IMR-90 (cell line): ENCODE measurements around the gene DMD. TPM values are rescaled to one million over a fixed set of nuclear protein-coding genes. Genes with fewer than 3 reads are reported as not detected.

Source experiments
- ATAC-seq: fragments of 200-7000 bp; cut with Tn5 transposase; 2 replicates; pipeline ENCODE4 v1.9.1; 2020; ENCODE audit warnings: low read depth, mild to moderate bottlenecking, moderate library complexity
- BruUV-seq: library from RNA; stranded (reverse); fragments of 400-500 nt; replicated peaks from 2 replicates; lab custom pipeline; 2021; lab: Mats Ljungman, UMichigan
- CTCF ChIA-PET: fragments of 300-600 bp; formaldehyde crosslinking; extraction: SDS; loops from one replicate; lab custom pipeline; 2021; ENCODE audit warnings: antibody characterized with exemption; lab: Yijun Ruan, JAX
- POLR2A ChIA-PET: fragments of 300-600 bp; sonication (Branson Sonifier 250); formaldehyde crosslinking; loops from one replicate; lab custom pipeline; 2022; ENCODE audit warnings: antibody characterized with exemption; ENCODE audit not compliant: unreplicated experiment; lab: Charles Lee
- DNase-seq: peaks from one replicate; pipeline ENCODE4 v3.0.0; 2013
- H2AFZ ChIP-seq: replicated peaks from 2 replicates; pipeline ENCODE3; 2013; ENCODE audit warnings: low read length, mild to moderate bottlenecking; ENCODE audit not compliant: poor library complexity
- H2AK5ac ChIP-seq: 2 replicates; pipeline ENCODE4 v1.6.1; 2013; ENCODE audit warnings: low read depth, low read length, inconsistent platforms
- H2AK9ac ChIP-seq: replicated peaks from 2 replicates; pipeline ENCODE3; 2013; ENCODE audit warnings: mild to moderate bottlenecking, low read depth, low read length, moderate library complexity; ENCODE audit not compliant: poor library complexity
- H2BK120ac ChIP-seq: 2 replicates; pipeline ENCODE4 v1.6.1; 2013; ENCODE audit warnings: low read depth, low read length, inconsistent platforms
- H2BK15ac ChIP-seq: 3 replicates; pipeline ENCODE4 v1.6.1; 2013; ENCODE audit warnings: low read depth, low read length, inconsistent platforms
- H2BK20ac ChIP-seq: 2 replicates; pipeline ENCODE4 v1.6.1; 2013; ENCODE audit warnings: low read depth, mild to moderate bottlenecking, inconsistent platforms, low read length, moderate library complexity
- H2BK5ac ChIP-seq: 2 replicates; pipeline ENCODE4 v1.6.1; 2013; ENCODE audit warnings: mild to moderate bottlenecking, low read depth, low read length, inconsistent platforms; ENCODE audit not compliant: poor library complexity, severe bottlenecking
- H3K14ac ChIP-seq: replicated peaks from 2 replicates; pipeline ENCODE4 v1.6.1; 2013; ENCODE audit warnings: low read depth, low read length, inconsistent platforms
- H3K18ac ChIP-seq: 2 replicates; pipeline ENCODE4 v1.6.1; 2013; ENCODE audit warnings: low read depth, low read length, control low read depth
- H3K23ac ChIP-seq: 2 replicates; pipeline ENCODE4 v1.6.1; 2013; ENCODE audit warnings: low read depth, low read length, inconsistent platforms
- H3K27ac ChIP-seq: 2 replicates; pipeline ENCODE4 v1.5.1; 2013; ENCODE audit warnings: mild to moderate bottlenecking, control low read depth, low read length; ENCODE audit not compliant: insufficient read depth
- H3K27me3 ChIP-seq: 2 replicates; pipeline ENCODE4 v1.6.1; 2013; ENCODE audit warnings: low read length; ENCODE audit not compliant: control insufficient read depth, insufficient read depth
- H3K36me3 ChIP-seq: 2 replicates; pipeline ENCODE4 v1.6.1; 2013; ENCODE audit warnings: low read length, mixed read lengths; ENCODE audit not compliant: control insufficient read depth, insufficient read depth
- H3K4ac ChIP-seq: 2 replicates; pipeline ENCODE4 v1.6.1; 2013; ENCODE audit warnings: low read depth, low read length, inconsistent platforms
- H3K4me1 ChIP-seq: 2 replicates; pipeline ENCODE4 v1.6.1; 2013; ENCODE audit warnings: low read length, mixed read lengths; ENCODE audit not compliant: control insufficient read depth, insufficient read depth
- H3K4me2 ChIP-seq: 2 replicates; pipeline ENCODE4 v1.6.1; 2013; ENCODE audit warnings: low read depth, mild to moderate bottlenecking, control low read depth, low read length, moderate library complexity
- H3K4me3 ChIP-seq: 2 replicates; pipeline ENCODE4 v1.5.1; 2013; ENCODE audit warnings: low read depth, mild to moderate bottlenecking, control low read depth, low read length, moderate library complexity; ENCODE audit not compliant: insufficient read depth
- H3K56ac ChIP-seq: 2 replicates; pipeline ENCODE4 v1.6.1; 2013; ENCODE audit warnings: low read length, inconsistent platforms; ENCODE audit not compliant: insufficient read depth; ENCODE audit errors: extremely low read depth
- H3K79me1 ChIP-seq, 2 experiments: 2 replicates each; pipeline ENCODE4 v1.6.1; 2013; ENCODE audit warnings: low read length in 2 of 2, inconsistent platforms in 1 of 2, low read depth in 1 of 2
- H3K9ac ChIP-seq: 2 replicates; pipeline ENCODE4 v1.6.1; 2013; ENCODE audit warnings: low read depth, low read length, control low read depth
- H3K9me1 ChIP-seq: 2 replicates; pipeline ENCODE4 v1.6.1; 2013; ENCODE audit warnings: low read length, inconsistent platforms; ENCODE audit not compliant: insufficient read depth
- H3K9me3 ChIP-seq: 2 replicates; pipeline ENCODE4 v1.6.1; 2013; ENCODE audit warnings: low read length; ENCODE audit not compliant: control insufficient read depth, insufficient read depth
- H4K20me1 ChIP-seq: 2 replicates; pipeline ENCODE4 v1.6.1; 2013; ENCODE audit warnings: low read length, inconsistent platforms; ENCODE audit not compliant: insufficient read depth
- H4K5ac ChIP-seq: 2 replicates; pipeline ENCODE4 v1.6.1; 2013; ENCODE audit warnings: mild to moderate bottlenecking, low read depth, low read length, control low read depth
- H4K8ac ChIP-seq, 2 experiments: 2 replicates each; pipeline ENCODE4 v1.6.1; 2013; ENCODE audit warnings: low read depth in 2 of 2, low read length in 2 of 2, control low read depth in 1 of 2, inconsistent platforms in 1 of 2
- H4K91ac ChIP-seq: 2 replicates; pipeline ENCODE4 v1.6.1; 2013; ENCODE audit warnings: low read depth, low read length, inconsistent platforms; ENCODE audit not compliant: insufficient read depth
- BHLHE40 ChIP-seq: fragments of 150-350 bp; IDR thresholded peaks from 2 replicates; pipeline ENCODE4 v1.6.1; 2016; ENCODE audit warnings: mild to moderate bottlenecking, low read depth, low read length
- CEBPB ChIP-seq: IDR thresholded peaks from 2 replicates; pipeline ENCODE4 v1.6.1; 2012; ENCODE audit warnings: low read depth, low read length, improper control_type of control experiment
- CHD1 ChIP-seq: IDR thresholded peaks from 2 replicates; pipeline ENCODE4 v1.6.1; 2012; ENCODE audit warnings: low read depth, low read length, improper control_type of control experiment
- CTCF ChIP-seq: conservative IDR thresholded peaks from 2 replicates; pipeline ENCODE4 v1.5.1; 2012; ENCODE audit warnings: mild to moderate bottlenecking, low read depth, low read length, improper control_type of control experiment
- ELK1 ChIP-seq: fragments of 150-350 bp; IDR thresholded peaks from 2 replicates; pipeline ENCODE4 v1.6.1; 2016; ENCODE audit warnings: low read depth, mild to moderate bottlenecking, low read length, moderate library complexity, borderline replicate concordance
- FOS ChIP-seq: fragments of 150-350 bp; IDR thresholded peaks from 2 replicates; pipeline ENCODE4 v1.6.1; 2016; ENCODE audit warnings: low read depth, low read length
- MAFK ChIP-seq: IDR thresholded peaks from 2 replicates; pipeline ENCODE4 v1.6.1; 2012; ENCODE audit warnings: low read depth, low read length, improper control_type of control experiment
- MAZ ChIP-seq: IDR thresholded peaks from 2 replicates; pipeline ENCODE4 v1.6.1; 2012; ENCODE audit warnings: low read depth, mild to moderate bottlenecking, low read length, improper control_type of control experiment, moderate library complexity, borderline replicate concordance
- MXI1 ChIP-seq: IDR thresholded peaks from 2 replicates; pipeline ENCODE4 v1.6.1; 2012; ENCODE audit warnings: low read depth, mild to moderate bottlenecking, low read length, moderate library complexity, borderline replicate concordance
- NFE2L2 ChIP-seq: fragments of 150-350 bp; IDR thresholded peaks from 2 replicates; pipeline ENCODE4 v1.6.1; 2016; ENCODE audit warnings: low read depth, mild to moderate bottlenecking, low read length
- POLR2A ChIP-seq: IDR thresholded peaks from 2 replicates; pipeline ENCODE4 v1.6.1; 2012; ENCODE audit warnings: mild to moderate bottlenecking, low read depth, low read length
- RAD21 ChIP-seq: IDR thresholded peaks from 2 replicates; pipeline ENCODE4 v1.6.1; 2012; ENCODE audit warnings: low read length, improper control_type of control experiment
- RCOR1 ChIP-seq: IDR thresholded peaks from 2 replicates; pipeline ENCODE4 v1.6.1; 2012; ENCODE audit warnings: mild to moderate bottlenecking, low read length, improper control_type of control experiment; ENCODE audit not compliant: insufficient replicate concordance
- RFX5 ChIP-seq: IDR thresholded peaks from 2 replicates; pipeline ENCODE4 v1.8.0; 2012; ENCODE audit warnings: low read depth, mild to moderate bottlenecking, low read length, moderate library complexity
- SMC3 ChIP-seq: fragments of 150-350 bp; IDR thresholded peaks from 2 replicates; pipeline ENCODE4 v1.6.1; 2016; ENCODE audit warnings: low read depth, mild to moderate bottlenecking, antibody characterized with exemption, low read length, moderate library complexity
- USF2 ChIP-seq: fragments of 150-350 bp; IDR thresholded peaks from 2 replicates; pipeline ENCODE4 v1.6.1; 2017; ENCODE audit warnings: mild to moderate bottlenecking, antibody characterized with exemption, low read length, low read depth
- WGBS, 2 experiments: methylation state at CpG; one replicate each; pipeline versions ENCODE4 v1.1.5 to v1.1.7; 2013; ENCODE audit warnings: missing lambda C conversion rate in 2 of 2; ENCODE audit not compliant: insufficient read length in 1 of 2; ENCODE audit errors: extremely low coverage in 2 of 2; 5-methylcytosine and 5-hydroxymethylcytosine counted together
- dilution Hi-C: fragments of 300-500 bp; cut with HindIII; formaldehyde crosslinking; loops from one replicate; pipeline ENCODE4 v1.14.3; 2018; ENCODE audit warnings: low sequenced_read_pairs; ENCODE audit not compliant: unreplicated experiment
- in situ Hi-C: fragments of 300-500 bp; cut with MboI; formaldehyde crosslinking; loops from 3 replicates; pipeline ENCODE4 v1.14.3; 2019; ENCODE audit warnings: low sequenced_read_pairs, inconsistent platforms, mixed read lengths
- intact Hi-C: fragments of 100-400 bp; cut with micrococcal nuclease; formaldehyde crosslinking; loops from 2 replicates; pipeline ENCODE4 v1.10.0; 2022
- polyA plus RNA-seq, 3 experiments: library from polyadenylated mRNA; depleted of rRNA; stranded (reverse); fragments of >200 nt; gene quantifications; 2 replicates each; pipeline ENCODE4 v1.2.3, GENCODE V29; 2012; ENCODE audit warnings: low replicate concordance in 1 of 3
- total RNA-seq: library from RNA; depleted of rRNA; stranded (reverse); fragments of >200 nt; gene quantifications from 2 replicates; pipeline ENCODE4 v1.2.3, GENCODE V29; 2012

The DMD gene
- total and polyA plus RNA-seq, 2 of the 4 experiments (the other 2 are of a cell fraction) = 6.6 to 11.8 TPM

- H3K79me1 ChIP-seq = no peaks in the 10 kb centered on the region
- H2BK20ac ChIP-seq = no peak overlapping the region
- H3K27ac ChIP-seq = no peak overlapping the region
- intact Hi-C loops (no loop called here), dilution Hi-C loops (no loop called here), in situ Hi-C loops (no loop called here)
- no peaks in the 10 kb centered on the region for H3K27me3 ChIP-seq
- H3K4me3 ChIP-seq = no peak overlapping the region
- no peak overlapping the region for H2BK5ac ChIP-seq
- ATAC-seq (no peak), DNase-seq (no peak)
- WGBS, 2 experiments = no CpG with 5 or more reads among the region's 3 CpGs
- no peak overlapping the region for H3K56ac ChIP-seq
- H3K23ac ChIP-seq = no peak overlapping the region
- H2BK120ac ChIP-seq = no peak overlapping the region
- H3K4me2 ChIP-seq = no peak overlapping the region
- POLR2A ChIA-PET = no interaction called here
- H4K8ac ChIP-seq = no peak overlapping the region
- no peaks in the 10 kb centered on the region for H4K20me1 ChIP-seq
- H3K18ac ChIP-seq = no peak overlapping the region
- H4K91ac ChIP-seq = no peak overlapping the region
- H3K9ac ChIP-seq = no peak overlapping the region
- no peak overlapping the region for H4K5ac ChIP-seq
- no peak overlapping the region for H2AK9ac ChIP-seq
- CTCF ChIA-PET = no interaction called here
- no peaks in the 10 kb centered on the region for H3K36me3 ChIP-seq
- H2BK15ac ChIP-seq = no peak overlapping the region
- no peak overlapping the region for H3K4ac ChIP-seq
- H3K9me1 ChIP-seq = no peaks in the 10 kb centered on the region
- H3K14ac ChIP-seq = no peak overlapping the region
- no peak overlapping the region for H2AFZ ChIP-seq
- no peaks in the 10 kb centered on the region for H3K4me1 ChIP-seq
- no TSS peak for BruUV-seq
- no peaks in the 10 kb centered on the region for H3K9me3 ChIP-seq
- TF ChIP-seq CTCF (no peak), MXI1 (no peak), CEBPB (no peak), MAFK (no peak), USF2 (no peak), CHD1 (no peak), RCOR1 (no peak), ELK1 (no peak), SMC3 (no peak), FOS (no peak), RFX5 (no peak), NFE2L2 (no peak), MAZ (no peak), BHLHE40 (no peak), RAD21 (no peak), POLR2A (no peak)
- H2AK5ac ChIP-seq = no peak overlapping the region
These were observed 166.1 kb downstream of the DMD start for GRCh38 chrX:33045245-33045644.
